Measurements from ENCODE around the gene SEMA5A. TPM values are rescaled to one million over a fixed set of nuclear protein-coding genes. Genes with fewer than 3 reads are reported as not detected.

Gene SEMA5A
- total and polyA plus RNA-seq, 2 of the 8 experiments (the other 6 are each of a cell fraction or from before 2014, with no cell fraction given), result 5.3 to 8.9 TPM

DNA sequence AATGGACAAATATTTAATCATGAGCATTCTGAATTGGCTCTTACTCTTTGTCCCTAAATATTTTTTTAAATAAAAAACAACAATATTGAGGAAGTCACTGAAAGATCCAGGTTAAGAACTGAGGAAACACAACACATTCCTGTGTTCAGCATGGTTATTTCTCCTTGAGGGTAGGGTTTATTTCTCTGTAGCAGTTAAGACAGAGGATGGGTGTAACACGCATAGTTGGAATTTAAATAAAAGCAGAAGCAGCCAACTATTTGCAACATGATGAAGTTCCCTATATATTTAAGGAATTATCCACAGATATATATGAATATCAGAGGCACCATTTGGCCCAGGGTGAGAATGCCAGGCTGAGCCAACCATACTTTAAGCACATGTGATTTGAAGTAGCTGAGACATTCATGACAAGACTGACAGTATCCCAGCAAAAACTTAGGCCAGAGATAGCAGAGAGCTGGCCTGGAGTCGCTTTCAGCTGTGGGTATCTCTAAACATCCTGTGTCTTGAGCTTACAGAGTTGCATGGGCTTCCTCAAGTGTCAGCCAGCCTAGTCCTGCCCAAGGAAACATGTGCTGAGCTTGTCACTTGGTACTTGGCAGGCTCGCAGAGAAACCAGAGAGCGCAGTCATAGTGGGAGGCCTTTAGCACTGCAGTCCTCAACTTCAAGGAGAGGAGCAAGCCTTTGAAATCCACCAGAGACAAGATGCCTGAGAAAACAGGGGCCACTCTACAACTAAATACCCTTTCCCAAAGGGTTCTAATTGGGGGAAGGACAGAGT is 43.6 kb downstream of the SEMA5A start:
- no peaks in the 10 kb centered on the region for H3K79me1 ChIP-seq (ENCODE audit: low read depth, low read length)
- 95% methylated on average over 4 of the region's 4 CpGs; no CpG with 5 or more reads in 1 of the 2 experiments for WGBS, 2 experiments (ENCODE audit: extremely low coverage in 1 of 2, insufficient coverage in 1 of 2, insufficient read length in 1 of 2, insufficient replicate concordance in 2 of 2, low coverage in 1 of 2, low lambda C conversion rate in 2 of 2, missing lambda C conversion rate in 1 of 2)
- no peak overlapping the region for H2AK5ac ChIP-seq (ENCODE audit: low read depth, low read length)
- no peak overlapping the region for H3K4me3 ChIP-seq (ENCODE audit: extremely low read depth in 1 of 4, insufficient read depth in 2 of 4, low read depth in 3 of 4, low read length in 4 of 4)
- no peak overlapping the region for H3K4ac ChIP-seq (replicated peaks; ENCODE audit: insufficient read length, low read depth, low read length)
- H3K4me1 ChIP-seq (replicated peaks in 1 of 4; ENCODE audit: control insufficient read depth in 3 of 4, insufficient read depth in 4 of 4, low read length in 3 of 4), result peaks cover 0 to 6% (median 1%) of the 10 kb centered on the region in 4 experiments; a peak in 2 of 7 replicates
- H3K9me3 ChIP-seq (ENCODE audit: insufficient read depth in 2 of 2, low read depth in 1 of 2, low read length in 1 of 2), result no peaks in the 10 kb centered on the region
- no peak overlapping the region for H4K5ac ChIP-seq (ENCODE audit: insufficient read length, low read depth, low read length)
- H3K23me2 ChIP-seq (ENCODE audit: low read depth, low read length), result no peaks in the 10 kb centered on the region
- no peak overlapping the region for H2BK5ac ChIP-seq (ENCODE audit: low read depth, low read length)
- no peak overlapping the region for H4K8ac ChIP-seq (ENCODE audit: extremely low read depth, insufficient read depth, low read length)
- H2BK120ac ChIP-seq (replicated peaks; ENCODE audit: low read depth, low read length), result no peak overlapping the region
- no peaks in the 10 kb centered on the region for H3K36me3 ChIP-seq (ENCODE audit: control insufficient read depth in 2 of 4, insufficient read depth in 4 of 4, low read length in 3 of 4)
- no peaks in the 10 kb centered on the region for H3K27me3 ChIP-seq (replicated peaks in 1 of 4; ENCODE audit: control insufficient read depth in 3 of 4, extremely low read depth in 1 of 4, insufficient read depth in 3 of 4, low read length in 3 of 4)
- no peak overlapping the region for H2BK12ac ChIP-seq (ENCODE audit: low read depth, low read length)
- H3K27ac ChIP-seq (ENCODE audit: low read depth, low read length), result no peak overlapping the region
- no peak overlapping the region for H3K23ac ChIP-seq (ENCODE audit: insufficient read length)
- no peak overlapping the region for H3K14ac ChIP-seq (ENCODE audit: insufficient read length)
- no peak overlapping the region for H4K91ac ChIP-seq (replicated peaks; ENCODE audit: insufficient read length, low read length)
- no peak overlapping the region for H3K9ac ChIP-seq (replicated peaks in 1 of 4; ENCODE audit: extremely low read depth in 1 of 4, low read depth in 3 of 4, low read length in 3 of 4)
- no peak overlapping the region for H3K56ac ChIP-seq (replicated peaks; ENCODE audit: insufficient read length, low read depth, low read length)
- ChIA-PET CTCF (ENCODE audit: partially characterized antibody) (interaction anchor here (1.2 to 1.9 kb wide), 6 partner anchors 42 to 594 kb away, joined by 3 to 6 read pairs (median 4); no protein-coding TSS in a partner anchor), POLR2A (ENCODE audit: partially characterized antibody) (interaction anchor here (0.7 kb wide), 1 partner anchor 135 kb away, joined by 3 read pairs; no protein-coding TSS in a partner anchor)
- DNase-seq (ENCODE audit: low read depth in 1 of 2, low spot score in 2 of 2) (no peak), FAIRE-seq (no peak)
- H2BK15ac ChIP-seq (ENCODE audit: low read length), result no peak overlapping the region
- TF ChIP-seq POU5F1 (IDR thresholded peaks at IDR 0.05; ENCODE audit: low read depth, low read length), result no peak
- TF ChIP-seq RNF2 (IDR thresholded peaks at IDR 0.05; ENCODE audit: borderline replicate concordance, low read depth, low read length, missing control alignments, poor library complexity, severe bottlenecking), result no peak
- TF ChIP-seq NANOG (IDR thresholded peaks at IDR 0.05; ENCODE audit: insufficient read depth, low read depth, low read length, poor library complexity, severe bottlenecking), result no peak
- no peak overlapping the region for H3K4me2 ChIP-seq (ENCODE audit: insufficient read depth in 1 of 2, low read depth in 2 of 2, low read length in 2 of 2)
- H2BK20ac ChIP-seq (ENCODE audit: low read length), result no peak overlapping the region
- no peak overlapping the region for H2AFZ ChIP-seq (ENCODE audit: low read length)
- H4K20me1 ChIP-seq (replicated peaks in 1 of 2; ENCODE audit: control insufficient read depth in 1 of 2, insufficient read depth in 2 of 2, low read length in 2 of 2), result no peaks in the 10 kb centered on the region
- H3K18ac ChIP-seq (ENCODE audit: extremely low read depth, low read length), result no peak overlapping the region
- no peaks in the 10 kb centered on the region for H3K79me2 ChIP-seq (ENCODE audit: control insufficient read depth in 1 of 2, insufficient read depth in 2 of 2, low read length in 2 of 2)

All from H1 (cell line).